Measurements from ENCODE around the gene HTR2A. TPM values are rescaled to one million over a fixed set of nuclear protein-coding genes. Genes with fewer than 3 reads are reported as not detected.

Gene HTR2A
- total and polyA plus RNA-seq, 2 donors: 0.38 to 0.48 TPM

- WGBS: 99% methylated on average over 3 of the region's 3 CpGs
- H3K27ac ChIP-seq (ENCODE audit: low read depth in 1 of 2, low read length in 1 of 2): no peak overlapping the region
- peaks cover 7 to 74% of the 10 kb centered on the region in 2 donors for H3K36me3 ChIP-seq (ENCODE audit: control insufficient read depth in 2 of 2, insufficient read depth in 2 of 2, low read length in 1 of 2)
- H3K27me3 ChIP-seq (ENCODE audit: control insufficient read depth in 2 of 2, insufficient read depth in 1 of 2, low read length in 1 of 2): no peaks in the 10 kb centered on the region
- no peak for DNase-seq (ENCODE audit: low read depth in 6 of 9, low spot score in 9 of 9)
- H3K4me1 ChIP-seq (ENCODE audit: control insufficient read depth in 2 of 2, insufficient read depth in 2 of 2, low read length in 2 of 2): no peaks in the 10 kb centered on the region
- H3K9me3 ChIP-seq (ENCODE audit: control insufficient read depth in 2 of 2, insufficient read depth in 1 of 2, low read length in 1 of 2): no peaks in the 10 kb centered on the region
- H3K4me3 ChIP-seq (ENCODE audit: low read length in 2 of 2): no peak overlapping the region
These were observed 113.3 kb downstream of the HTR2A start for GRCh38 chr13:46783504-46783903.

DNA sequence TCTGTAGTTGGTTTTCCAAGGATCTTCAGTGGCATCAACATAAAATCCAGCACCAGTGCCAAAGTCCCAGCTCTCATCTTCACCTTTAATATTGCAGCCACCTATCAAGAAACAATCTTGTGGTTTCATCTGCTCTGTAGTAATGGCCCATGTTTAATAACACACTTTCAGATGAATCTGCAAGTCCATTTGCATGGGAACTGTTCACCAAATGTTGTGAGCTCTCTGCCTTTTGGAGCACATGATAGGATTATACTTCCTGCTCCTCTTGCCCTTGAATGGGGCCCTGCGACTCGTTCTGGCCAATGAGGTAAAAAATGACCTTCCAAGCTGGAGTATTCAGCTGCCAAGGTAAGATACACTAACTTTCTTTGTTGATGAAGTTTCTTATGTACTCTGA is 114.2 kb downstream of the HTR2A start:
- no peak overlapping the region for H3K4me3 ChIP-seq (ENCODE audit: low read length in 2 of 2)
- no peak overlapping the region for H3K27ac ChIP-seq (ENCODE audit: low read depth in 1 of 2, low read length in 1 of 2)
- H3K9me3 ChIP-seq (ENCODE audit: control insufficient read depth in 2 of 2, insufficient read depth in 1 of 2, low read length in 1 of 2): no peaks in the 10 kb centered on the region
- no peak for DNase-seq (ENCODE audit: low read depth in 6 of 9, low spot score in 9 of 9)
- H3K27me3 ChIP-seq (ENCODE audit: control insufficient read depth in 2 of 2, insufficient read depth in 1 of 2, low read length in 1 of 2): no peaks in the 10 kb centered on the region
- 96% methylated on average over 2 of the region's 2 CpGs for WGBS
- H3K36me3 ChIP-seq (ENCODE audit: control insufficient read depth in 2 of 2, insufficient read depth in 2 of 2, low read length in 1 of 2): peaks cover 7 to 76% of the 10 kb centered on the region in 2 donors
- H3K4me1 ChIP-seq (ENCODE audit: control insufficient read depth in 2 of 2, insufficient read depth in 2 of 2, low read length in 2 of 2): no peaks in the 10 kb centered on the region

GRCh38 chr13:46782066-46782465 is 114.8 kb downstream of the HTR2A start:
- Histone ChIP-seq H3K4me1 (ENCODE audit: control insufficient read depth in 2 of 2, insufficient read depth in 2 of 2, low read length in 2 of 2) (no peaks in the 10 kb centered on the region), H3K36me3 (ENCODE audit: control insufficient read depth in 2 of 2, insufficient read depth in 2 of 2, low read length in 1 of 2) (peaks cover 7 to 77% of the 10 kb centered on the region in 2 donors), H3K4me3 (ENCODE audit: low read length in 2 of 2) (no peak overlapping the region), H3K27me3 (ENCODE audit: control insufficient read depth in 2 of 2, insufficient read depth in 1 of 2, low read length in 1 of 2) (no peaks in the 10 kb centered on the region), H3K27ac (ENCODE audit: low read depth in 1 of 2, low read length in 1 of 2) (no peak overlapping the region), H3K9me3 (ENCODE audit: control insufficient read depth in 2 of 2, insufficient read depth in 1 of 2, low read length in 1 of 2) (no peaks in the 10 kb centered on the region)
- WGBS: 99% methylated on average over 1 of the region's 1 CpG
- no peak for DNase-seq (ENCODE audit: low read depth in 6 of 9, low spot score in 9 of 9)

Other genes with a start within 250 kb of the HTR2A start
- 187 TPM for gene ESD, start 99.9 kb downstream of the HTR2A start, total RNA-seq
- gene ESD, start 99.9 kb downstream of the HTR2A start, polyA plus RNA-seq: 119 TPM